Spleen (tissue), 11 donors: ENCODE data around the gene GRIA2. TPM values are rescaled to one million over a fixed set of nuclear protein-coding genes. Genes with fewer than 3 reads are reported as not detected.

Experiments used
- DNase-seq: peaks from one replicate; pipeline ENCODE4 v3.0.0-alpha.2; 2020
- H3K27ac ChIP-seq, 8 donors: fragments of 200-600 bp; sonication (generic) in 7 of 8; 1 replicate in 4 of 8; 2 replicates in 4 of 8; pipeline versions ENCODE4 v1.5.0 to v1.8.0; 2016 to 2021; ENCODE audit warnings: inconsistent platforms in 4 of 8, mild to moderate bottlenecking in 4 of 8, moderate library complexity in 1 of 8
- H3K27me3 ChIP-seq, 7 donors: fragments of 200-600 bp; sonication (generic) in 6 of 7; replicated peaks in 1 of 7; 1 replicate in 4 of 7; 2 replicates in 3 of 7; pipeline versions ENCODE4 v1.5.0 to v1.8.0; 2016 to 2021; ENCODE audit warnings: inconsistent platforms in 3 of 7, mild to moderate bottlenecking in 1 of 7
- H3K36me3 ChIP-seq, 6 donors: fragments of 200-600 bp; sonication (generic) in 5 of 6; 1 replicate in 4 of 6; 2 replicates in 2 of 6; pipeline versions ENCODE4 v1.5.0 to v1.8.0; 2016 to 2021; ENCODE audit warnings: inconsistent platforms in 2 of 6
- H3K4me1 ChIP-seq, 6 donors: fragments of 200-600 bp; sonication (generic) in 5 of 6; 1 replicate in 3 of 6; 2 replicates in 3 of 6; pipeline versions ENCODE4 v1.5.0 to v1.8.0; 2016 to 2021; ENCODE audit warnings: inconsistent platforms in 3 of 6
- H3K4me3 ChIP-seq, 8 donors: fragments of 200-600 bp; sonication (generic) in 7 of 8; 1 replicate in 4 of 8; 2 replicates in 4 of 8; pipeline versions ENCODE4 v1.5.0 to v1.8.0; 2016 to 2021; ENCODE audit warnings: inconsistent platforms in 4 of 8, mild to moderate bottlenecking in 4 of 8, moderate library complexity in 2 of 8
- H3K9me3 ChIP-seq, 8 donors: fragments of 200-600 bp; sonication (generic) in 7 of 8; 1 replicate in 4 of 8; 2 replicates in 4 of 8; pipeline versions ENCODE4 v1.5.0 to v1.8.0; 2016 to 2021; ENCODE audit warnings: inconsistent platforms in 4 of 8
- CTCF ChIP-seq, 11 experiments: fragments of 200-600 bp in 7 of 11; fragments of 450-650 bp in 4 of 11; sonication (generic) in 4 of 11; IDR thresholded peaks in 8 of 11; conservative IDR thresholded peaks in 3 of 11; 1 replicate in 7 of 11; 2 replicates in 4 of 11; pipeline versions ENCODE4 v1.4.0 to v1.8.0; 2016 to 2021; ENCODE audit warnings: antibody characterized with exemption in 11 of 11, inconsistent platforms in 4 of 11, mild to moderate bottlenecking in 1 of 11
- POLR2A ChIP-seq, 3 donors: fragments of 450-650 bp; IDR thresholded peaks; one replicate each; pipeline ENCODE4 v1.5.1; 2017; ENCODE audit warnings: antibody characterized with exemption in 3 of 3, mild to moderate bottlenecking in 1 of 3
- POLR2AphosphoS5 ChIP-seq, 3 donors: sonication (generic); formaldehyde crosslinking; IDR thresholded peaks; one replicate each; pipeline ENCODE4 v1.5.1; 2017; ENCODE audit warnings: antibody characterized with exemption in 3 of 3
- WGBS, 5 donors: extraction: QIAGEN DNeasy Blood & Tissue Kit in 3 of 5; methylation state at CpG; one replicate each; pipeline versions ENCODE4 v1.1.5 to v1.1.7; 2013 to 2018; 5-methylcytosine and 5-hydroxymethylcytosine counted together
- intact Hi-C: fragments of 100-400 bp; cut with DNase I; formaldehyde crosslinking; loops from one replicate; pipeline ENCODE4 v1.15.0; 2023; ENCODE audit warnings: low total_unique reads
- polyA plus RNA-seq, 3 donors: library from polyadenylated mRNA; stranded (reverse); fragments of 200-250 nt; gene quantifications; one replicate each; pipeline ENCODE4 v1.2.1, GENCODE V29; 2013
- small RNA-seq, 4 donors: library from RNA; depleted of rRNA; stranded (forward); fragments of <200 nt; gene quantifications; one replicate each; pipeline ENCODE3, GENCODE V24; 2016
- total RNA-seq, 7 donors: library from RNA; depleted of rRNA in 3 of 7; stranded (reverse); fragments of >200 nt in 3 of 7; fragmentation: NEBNext Ultra II Directional in 4 of 7; extraction: Animal tissue kit (Norgen Biotek cat#: 25700) in 4 of 7; gene quantifications; one replicate each; pipeline versions ENCODE4 v1.1.0 to v1.2.1, GENCODE V29; 2016 to 2021
- donor health status: healthy with polysubstance abuse.
- donor health status: DM: no; HTN: no; CAD: no; lungs with moderate emphysema.
- donor health status: DM: no; HTN: no; CAD: no.
- donor health status: Bipolar disorder and iron deficiency.
- donor health status: healthy.
- donor health status: DM: no; HTN: no; CAD: no.
- donor health status: DM: yes; HTN: yes; CAD: no.

The GRIA2 gene
- total and polyA plus RNA-seq, 10 donors: 0.02 to 0.06 TPM; not detected in 8

GRCh38 chr4:157372154-157372553 lies 151.6 kb downstream of the GRIA2 start:
- Histone ChIP-seq H3K4me3 (no peak overlapping the region), H3K4me1 (no peaks in the 10 kb centered on the region), H3K27me3 (no peaks in the 10 kb centered on the region), H3K36me3 (no peaks in the 10 kb centered on the region), H3K27ac (no peak overlapping the region), H3K9me3 (no peaks in the 10 kb centered on the region)
- intact Hi-C loops: no loop called here
- WGBS, 5 donors: 67 to 82% (median 73%) methylated on average over 3 of the region's 3 CpGs
- TF ChIP-seq POLR2AphosphoS5 (IDR thresholded peaks at IDR 0.05) (no peak), CTCF (IDR thresholded peaks at IDR 0.05 in 8 of 11, conservative IDR thresholded peaks at IDR 0.05 in 3 of 11) (no peak), POLR2A (IDR thresholded peaks at IDR 0.05) (no peak)
- DNase-seq: no peak

- Histone ChIP-seq H3K4me1 (no peaks in the 10 kb centered on the region), H3K9me3 (no peaks in the 10 kb centered on the region), H3K27me3 (no peaks in the 10 kb centered on the region), H3K4me3 (no peak overlapping the region), H3K27ac (no peak overlapping the region), H3K36me3 (no peaks in the 10 kb centered on the region)
- intact Hi-C loops: no loop called here
- no peak for TF ChIP-seq CTCF (IDR thresholded peaks at IDR 0.05 in 8 of 11, conservative IDR thresholded peaks at IDR 0.05 in 3 of 11)
- no peak for TF ChIP-seq POLR2A (IDR thresholded peaks at IDR 0.05)
- no peak for TF ChIP-seq POLR2AphosphoS5 (IDR thresholded peaks at IDR 0.05)
- 85 to 97% (median 88%) methylated on average over 3 of the region's 3 CpGs for WGBS, 5 donors
- no peak for DNase-seq
Measured at GRCh38 chr4:157372567-157372966, 152.0 kb downstream of the GRIA2 start.

GRCh38 chr4:157389741-157390140 lies 169.2 kb downstream of the GRIA2 start:
- Histone ChIP-seq H3K4me1 (no peaks in the 10 kb centered on the region), H3K36me3 (no peaks in the 10 kb centered on the region), H3K9me3 (peaks cover 0 to 3% (median 0%) of the 10 kb centered on the region in 8 donors), H3K27me3 (no peaks in the 10 kb centered on the region), H3K27ac (no peak overlapping the region), H3K4me3 (no peak overlapping the region)
- WGBS, 5 donors: 48 to 73% (median 56%) methylated on average over 3 of the region's 3 CpGs
- no peak for TF ChIP-seq CTCF (IDR thresholded peaks at IDR 0.05 in 8 of 11, conservative IDR thresholded peaks at IDR 0.05 in 3 of 11)
- TF ChIP-seq POLR2AphosphoS5 (IDR thresholded peaks at IDR 0.05): no peak
- TF ChIP-seq POLR2A (IDR thresholded peaks at IDR 0.05): no peak
- intact Hi-C loops: no loop called here
- no peak for DNase-seq

- TF ChIP-seq CTCF (IDR thresholded peaks at IDR 0.05 in 8 of 11, conservative IDR thresholded peaks at IDR 0.05 in 3 of 11) (no peak), POLR2A (IDR thresholded peaks at IDR 0.05) (no peak), POLR2AphosphoS5 (IDR thresholded peaks at IDR 0.05) (no peak)
- no peak for DNase-seq
- Histone ChIP-seq H3K9me3 (peaks cover 0 to 6% (median 0%) of the 10 kb centered on the region in 8 donors), H3K4me1 (no peaks in the 10 kb centered on the region), H3K4me3 (no peak overlapping the region), H3K27ac (no peak overlapping the region), H3K36me3 (no peaks in the 10 kb centered on the region), H3K27me3 (no peaks in the 10 kb centered on the region)
- intact Hi-C loops: no loop called here
Measured at GRCh38 chr4:157405070-157405469, 184.5 kb downstream of the GRIA2 start.

Small RNA genes within 50 kb of the gene (small RNA-seq; reads per million reads assigned to genes)
- gene RNU6-582P: 0 reads per million in 4 donors

Other genes with a start within 250 kb of the GRIA2 start
- gene PDGFC, start 248.9 kb upstream of the GRIA2 start, total RNA-seq: 10 to 100 TPM; 10.5 to 24.7 (median 19.2) TPM
- 1 to 10 TPM; 1.6 to 3.4 (median 1.9) TPM for gene PDGFC, start 248.9 kb upstream of the GRIA2 start, polyA plus RNA-seq
- gene GLRB, start 144.6 kb upstream of the GRIA2 start, total RNA-seq: not detected
- under 1 TPM in 2 of 3 donors, not detected in 1; 0.03 to 0.08 TPM for gene GLRB, start 144.6 kb upstream of the GRIA2 start, polyA plus RNA-seq